Right lobe of liver (tissue), 4 donors: ENCODE results near the gene DCAKD.

ENCODE experiments used
- CTCF ChIP-seq, 4 donors: fragments of 200-600 bp in 3 of 4; fragments of 450-650 bp in 1 of 4; IDR thresholded peaks; one replicate each; pipeline versions ENCODE4 v1.5.1 to v1.8.0; 2016 to 2022; ENCODE audit warnings: antibody characterized with exemption in 4 of 4, mild to moderate bottlenecking in 2 of 4
- POLR2A ChIP-seq: fragments of 450-650 bp; IDR thresholded peaks from one replicate; pipeline ENCODE4 v1.6.1; 2017; ENCODE audit warnings: antibody characterized with exemption, mild to moderate bottlenecking
- donor health status: DM: no; HTN: no; CAD: no.
- donor health status: DM: no; HTN: no; CAD: no.
- donor health status: DM: no; HTN: yes; CAD: no.

GRCh38 chr17:45098081-45098868 is 46.8 kb upstream of the DCAKD start:
- TF ChIP-seq CTCF (IDR thresholded peaks at IDR 0.05), result no peak
- TF ChIP-seq POLR2A, result no peak
